Astrocyte (in vitro differentiated cells and primary cell): Measurements from ENCODE around the gene DLGAP1. TPM values are rescaled to one million over a fixed set of nuclear protein-coding genes. Genes with fewer than 3 reads are reported as not detected.

Source experiments
- DNase-seq: peaks from one replicate; pipeline ENCODE4 v3.0.0-alpha.2; 2010; ENCODE audit warnings: low read depth
- FAIRE-seq: peaks from 2 replicates; lab custom pipeline; 2011; peaks lifted over from hg19 to GRCh38; lab: Jason Lieb, UNC
- H2AFZ ChIP-seq: 2 replicates; pipeline ENCODE4 v1.6.0; 2012; ENCODE audit warnings: low read depth, low read length, inconsistent platforms
- H3K27ac ChIP-seq: 2 replicates; pipeline ENCODE4 v1.5.1; 2011; ENCODE audit warnings: low read depth, low read length, inconsistent platforms
- H3K27me3 ChIP-seq: 2 replicates; pipeline ENCODE4 v1.6.0; 2011; ENCODE audit warnings: low read length, inconsistent platforms; ENCODE audit not compliant: insufficient read depth
- H3K36me3 ChIP-seq: 2 replicates; pipeline ENCODE4 v1.5.1; 2011; ENCODE audit warnings: low read length, inconsistent platforms; ENCODE audit not compliant: insufficient read depth
- H3K4me1 ChIP-seq: 2 replicates; pipeline ENCODE4 v1.5.1; 2011; ENCODE audit warnings: low read length, inconsistent platforms; ENCODE audit not compliant: insufficient read depth
- H3K4me2 ChIP-seq: 2 replicates; pipeline ENCODE4 v1.6.0; 2012; ENCODE audit warnings: low read length, inconsistent platforms
- H3K4me3 ChIP-seq: 2 replicates; pipeline ENCODE4 v1.5.1; 2011; ENCODE audit warnings: low read depth, mild to moderate bottlenecking, low read length, inconsistent platforms; ENCODE audit not compliant: insufficient read depth
- H3K79me2 ChIP-seq: 2 replicates; pipeline ENCODE4 v1.6.0; 2012; ENCODE audit warnings: mild to moderate bottlenecking, low read length, inconsistent platforms; ENCODE audit not compliant: insufficient read depth
- H3K9ac ChIP-seq: 2 replicates; pipeline ENCODE4 v1.6.0; 2012; ENCODE audit warnings: mild to moderate bottlenecking, low read length, inconsistent platforms
- H3K9me3 ChIP-seq: 2 replicates; pipeline ENCODE4 v1.5.1; 2012; ENCODE audit warnings: low read depth, mild to moderate bottlenecking, low read length, inconsistent platforms; ENCODE audit not compliant: insufficient read depth
- H4K20me1 ChIP-seq: 2 replicates; pipeline ENCODE4 v1.6.0; 2012; ENCODE audit warnings: low read length, inconsistent platforms; ENCODE audit not compliant: insufficient read depth
- H3K27ac Mint-ChIP-seq: one replicate; pipeline ENCODE4 v1.8.0; 2021; ENCODE audit warnings: mild to moderate bottlenecking, mixed read lengths; ENCODE audit not compliant: unreplicated experiment
- H3K27me3 Mint-ChIP-seq: one replicate; pipeline ENCODE4 v1.8.0; 2021; ENCODE audit warnings: low read depth, mixed read lengths; ENCODE audit not compliant: unreplicated experiment
- H3K36me3 Mint-ChIP-seq: one replicate; pipeline ENCODE4 v1.8.0; 2021; ENCODE audit warnings: low read depth, mixed read lengths; ENCODE audit not compliant: unreplicated experiment
- H3K4me1 Mint-ChIP-seq: one replicate; pipeline ENCODE4 v1.8.0; 2021; ENCODE audit warnings: low read depth, mixed read lengths; ENCODE audit not compliant: unreplicated experiment
- H3K4me3 Mint-ChIP-seq: one replicate; pipeline ENCODE4 v1.8.0; 2021; ENCODE audit warnings: mild to moderate bottlenecking, moderate library complexity, mixed read lengths; ENCODE audit not compliant: unreplicated experiment
- H3K9me3 Mint-ChIP-seq: one replicate; pipeline ENCODE4 v1.8.0; 2021; ENCODE audit warnings: mild to moderate bottlenecking, mixed read lengths; ENCODE audit not compliant: unreplicated experiment
- EZH2 ChIP-seq: IDR thresholded peaks from 2 replicates; pipeline ENCODE4 v1.6.1; 2012; ENCODE audit warnings: mild to moderate bottlenecking, low read length, inconsistent platforms; ENCODE audit not compliant: insufficient read depth
- total RNA-seq: library from RNA; stranded (reverse); gene quantifications from 2 replicates; pipeline ENCODE4 v1.2.1, GENCODE V29; 2021
- TF ChIP-seq, protein P1 (sequence below): IDR thresholded peaks from 2 replicates; pipeline ENCODE4 v1.5.1; 2011; ENCODE audit warnings: low read depth, mild to moderate bottlenecking, inconsistent platforms, low read length, moderate library complexity; ENCODE audit not compliant: insufficient read depth

DLGAP1 gene
- total RNA-seq, 1 donor from 2014 or later: 2.3 TPM

- Histone ChIP-seq H3K9me3 (no peaks in the 10 kb centered on the region), H2AFZ (no peak overlapping the region), H3K36me3 (no peaks in the 10 kb centered on the region), H3K4me2 (no peak overlapping the region), H4K20me1 (no peaks in the 10 kb centered on the region), H3K27me3 (no peaks in the 10 kb centered on the region), H3K4me1 (peaks cover under 1% of the 10 kb centered on the region), H3K79me2 (no peaks in the 10 kb centered on the region), H3K9ac (no peak overlapping the region), H3K4me3 (no peak overlapping the region), H3K27ac (no peak overlapping the region)
- no peaks in the 10 kb centered on the region for H3K27me3 Mint-ChIP-seq
- peaks cover 2% of the 10 kb centered on the region for H3K4me1 Mint-ChIP-seq
- H3K27ac Mint-ChIP-seq: peak overlapping the region; percentile 41
- no peak overlapping the region for H3K4me3 Mint-ChIP-seq
- H3K36me3 Mint-ChIP-seq: no peaks in the 10 kb centered on the region
- TF ChIP-seq, protein P1, sequence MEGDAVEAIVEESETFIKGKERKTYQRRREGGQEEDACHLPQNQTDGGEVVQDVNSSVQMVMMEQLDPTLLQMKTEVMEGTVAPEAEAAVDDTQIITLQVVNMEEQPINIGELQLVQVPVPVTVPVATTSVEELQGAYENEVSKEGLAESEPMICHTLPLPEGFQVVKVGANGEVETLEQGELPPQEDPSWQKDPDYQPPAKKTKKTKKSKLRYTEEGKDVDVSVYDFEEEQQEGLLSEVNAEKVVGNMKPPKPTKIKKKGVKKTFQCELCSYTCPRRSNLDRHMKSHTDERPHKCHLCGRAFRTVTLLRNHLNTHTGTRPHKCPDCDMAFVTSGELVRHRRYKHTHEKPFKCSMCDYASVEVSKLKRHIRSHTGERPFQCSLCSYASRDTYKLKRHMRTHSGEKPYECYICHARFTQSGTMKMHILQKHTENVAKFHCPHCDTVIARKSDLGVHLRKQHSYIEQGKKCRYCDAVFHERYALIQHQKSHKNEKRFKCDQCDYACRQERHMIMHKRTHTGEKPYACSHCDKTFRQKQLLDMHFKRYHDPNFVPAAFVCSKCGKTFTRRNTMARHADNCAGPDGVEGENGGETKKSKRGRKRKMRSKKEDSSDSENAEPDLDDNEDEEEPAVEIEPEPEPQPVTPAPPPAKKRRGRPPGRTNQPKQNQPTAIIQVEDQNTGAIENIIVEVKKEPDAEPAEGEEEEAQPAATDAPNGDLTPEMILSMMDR: no peak
- no peak for TF ChIP-seq EZH2
- no peaks in the 10 kb centered on the region for H3K9me3 Mint-ChIP-seq
- no peak for DNase-seq
- no peak for FAIRE-seq
These were observed 820.7 kb downstream of the DLGAP1 start for GRCh38 chr18:3634250-3634939.

DNA sequence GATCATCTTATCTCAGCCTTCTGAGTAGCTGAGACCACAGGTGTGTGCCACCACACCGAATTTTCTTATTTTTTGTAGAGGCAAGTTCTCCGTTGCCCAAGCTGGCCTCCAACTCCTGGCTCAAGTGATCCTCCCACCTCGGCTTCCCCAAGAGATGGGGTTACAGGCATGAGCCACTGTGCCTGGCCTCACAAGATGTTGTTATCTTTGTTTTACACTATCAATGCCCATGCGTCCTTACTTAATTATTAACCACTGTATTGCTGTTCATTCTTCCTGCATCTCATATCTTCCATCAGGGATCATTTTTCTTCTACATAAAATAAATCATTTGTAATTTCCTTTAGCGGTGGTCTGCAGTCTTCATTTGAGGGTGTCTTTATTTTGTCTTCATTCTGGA lies 823.2 kb downstream of the DLGAP1 start:
- H3K27ac ChIP-seq: no peak overlapping the region
- FAIRE-seq: no peak
- no peaks in the 10 kb centered on the region for H3K79me2 ChIP-seq
- no peaks in the 10 kb centered on the region for H3K27me3 Mint-ChIP-seq
- H3K36me3 Mint-ChIP-seq: no peaks in the 10 kb centered on the region
- H3K4me3 ChIP-seq: no peak overlapping the region
- no peaks in the 10 kb centered on the region for H3K36me3 ChIP-seq
- DNase-seq: no peak
- no peaks in the 10 kb centered on the region for H3K9me3 Mint-ChIP-seq
- H3K4me3 Mint-ChIP-seq: no peak overlapping the region
- H3K9ac ChIP-seq: no peak overlapping the region
- no peak overlapping the region for H3K4me2 ChIP-seq
- no peak overlapping the region for H3K27ac Mint-ChIP-seq
- TF ChIP-seq, protein P1: no peak
- no peak for TF ChIP-seq EZH2
- H2AFZ ChIP-seq: no peak overlapping the region
- no peaks in the 10 kb centered on the region for H3K4me1 ChIP-seq
- no peaks in the 10 kb centered on the region for H3K27me3 ChIP-seq
- no peaks in the 10 kb centered on the region for H4K20me1 ChIP-seq
- H3K4me1 Mint-ChIP-seq: peaks cover 2% of the 10 kb centered on the region
- no peaks in the 10 kb centered on the region for H3K9me3 ChIP-seq

DNA sequence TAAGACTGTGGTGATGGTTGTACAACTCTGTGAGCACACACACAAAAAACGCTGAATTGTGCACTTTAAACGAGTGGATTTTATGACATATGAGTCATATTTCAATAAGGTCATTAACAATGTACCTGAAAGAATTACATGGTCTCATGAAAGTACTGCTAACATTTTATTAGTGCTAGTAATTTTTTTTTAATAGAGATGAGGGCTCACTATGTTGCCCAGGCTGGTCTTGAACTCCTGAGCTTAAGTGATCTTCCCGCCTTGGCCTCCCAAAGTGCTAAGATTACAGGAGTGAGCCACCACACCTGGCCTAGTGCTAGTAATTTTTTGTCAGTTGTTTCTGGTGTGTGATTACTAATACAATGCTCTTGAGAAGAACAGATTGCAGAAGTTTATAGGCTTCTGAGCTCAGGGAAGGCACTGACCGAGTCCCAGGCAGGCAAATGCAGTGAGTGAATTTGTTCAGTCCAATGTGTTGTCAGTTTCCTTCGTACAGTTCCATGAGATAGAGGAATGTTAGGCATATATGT lies 828.1 kb downstream of the DLGAP1 start:
- Mint-ChIP-seq H3K9me3 (no peaks in the 10 kb centered on the region), H3K27me3 (no peaks in the 10 kb centered on the region), H3K27ac (peak overlapping the region; percentile 71), H3K4me3 (no peak overlapping the region), H3K36me3 (no peaks in the 10 kb centered on the region), H3K4me1 (peaks cover 36% of the 10 kb centered on the region)
- no peaks in the 10 kb centered on the region for H3K36me3 ChIP-seq
- no peak overlapping the region for H3K4me3 ChIP-seq
- TF ChIP-seq, protein P1: no peak
- TF ChIP-seq EZH2: no peak
- no peaks in the 10 kb centered on the region for H4K20me1 ChIP-seq
- H2AFZ ChIP-seq: no peak overlapping the region
- FAIRE-seq (no peak), DNase-seq (no peak)
- no peaks in the 10 kb centered on the region for H3K27me3 ChIP-seq
- H3K9ac ChIP-seq: no peak overlapping the region
- H3K9me3 ChIP-seq: no peaks in the 10 kb centered on the region
- H3K79me2 ChIP-seq: no peaks in the 10 kb centered on the region
- peaks cover 37% of the 10 kb centered on the region for H3K4me1 ChIP-seq
- no peak overlapping the region for H3K4me2 ChIP-seq
- no peak overlapping the region for H3K27ac ChIP-seq
